ENCODE measurements around the gene CFAP20DC.

DNA sequence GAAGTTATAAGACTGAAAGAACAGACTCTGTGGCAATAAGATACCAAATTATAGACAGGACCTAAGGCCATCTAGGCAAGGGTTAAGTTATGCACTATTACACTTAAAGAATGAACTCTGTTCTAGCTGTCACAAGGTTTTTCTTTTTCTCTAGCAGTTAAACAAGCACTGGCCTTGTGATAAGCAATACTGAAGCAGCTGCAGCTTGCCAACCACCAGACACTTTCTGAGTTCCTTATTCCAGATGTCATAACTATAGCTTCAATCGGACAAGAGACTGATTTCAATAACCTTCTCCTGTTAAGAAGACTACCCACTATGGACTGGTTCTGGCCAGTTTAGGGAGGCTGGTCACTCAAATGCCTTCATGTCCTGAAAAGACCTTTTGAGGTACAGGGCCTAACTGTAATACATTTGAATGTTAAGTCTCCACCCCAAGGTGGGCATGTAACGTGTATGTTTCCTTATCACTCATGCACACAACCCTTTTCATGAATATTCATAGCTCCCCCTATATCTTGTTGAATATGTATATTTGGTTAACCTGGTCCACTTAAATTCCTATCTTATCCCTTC, 85.8 kb downstream of the CFAP20DC start:
- TF ChIP-seq, protein P1, sequence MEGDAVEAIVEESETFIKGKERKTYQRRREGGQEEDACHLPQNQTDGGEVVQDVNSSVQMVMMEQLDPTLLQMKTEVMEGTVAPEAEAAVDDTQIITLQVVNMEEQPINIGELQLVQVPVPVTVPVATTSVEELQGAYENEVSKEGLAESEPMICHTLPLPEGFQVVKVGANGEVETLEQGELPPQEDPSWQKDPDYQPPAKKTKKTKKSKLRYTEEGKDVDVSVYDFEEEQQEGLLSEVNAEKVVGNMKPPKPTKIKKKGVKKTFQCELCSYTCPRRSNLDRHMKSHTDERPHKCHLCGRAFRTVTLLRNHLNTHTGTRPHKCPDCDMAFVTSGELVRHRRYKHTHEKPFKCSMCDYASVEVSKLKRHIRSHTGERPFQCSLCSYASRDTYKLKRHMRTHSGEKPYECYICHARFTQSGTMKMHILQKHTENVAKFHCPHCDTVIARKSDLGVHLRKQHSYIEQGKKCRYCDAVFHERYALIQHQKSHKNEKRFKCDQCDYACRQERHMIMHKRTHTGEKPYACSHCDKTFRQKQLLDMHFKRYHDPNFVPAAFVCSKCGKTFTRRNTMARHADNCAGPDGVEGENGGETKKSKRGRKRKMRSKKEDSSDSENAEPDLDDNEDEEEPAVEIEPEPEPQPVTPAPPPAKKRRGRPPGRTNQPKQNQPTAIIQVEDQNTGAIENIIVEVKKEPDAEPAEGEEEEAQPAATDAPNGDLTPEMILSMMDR (IDR thresholded peaks at IDR 0.05; ENCODE audit: low read depth, low read length), result no peak
- no peak for TF ChIP-seq EZH2phosphoT487 (IDR thresholded peaks at IDR 0.05; ENCODE audit: low read depth)

Data from OCI-LY3 (cell line).